Upper lobe of right lung (tissue), 1 donor: Measurements from ENCODE around the gene NDUFB6. TPM values are rescaled to one million over a fixed set of nuclear protein-coding genes. Genes with fewer than 3 reads are reported as not detected.

Experiments
- ATAC-seq: fragments of 200-7000 bp; cut with Tn5 transposase; one replicate; pipeline ENCODE4 v1.9.1; 2020; ENCODE audit warnings: mild to moderate bottlenecking, moderate library complexity
- DNase-seq: peaks from one replicate; pipeline ENCODE4 v3.0.0-alpha.2; 2020
- H3K27ac ChIP-seq: fragments of 200-600 bp; one replicate; pipeline ENCODE4 v1.8.0; 2022
- H3K27me3 ChIP-seq: fragments of 200-600 bp; one replicate; pipeline ENCODE4 v1.8.0; 2022; ENCODE audit warnings: mild to moderate bottlenecking
- H3K36me3 ChIP-seq: fragments of 200-600 bp; one replicate; pipeline ENCODE4 v1.8.0; 2022
- H3K4me1 ChIP-seq: fragments of 200-600 bp; one replicate; pipeline ENCODE4 v1.8.0; 2022
- H3K4me3 ChIP-seq: fragments of 200-600 bp; one replicate; pipeline ENCODE4 v1.8.0; 2022; ENCODE audit warnings: mild to moderate bottlenecking
- H3K9me3 ChIP-seq: fragments of 200-600 bp; one replicate; pipeline ENCODE4 v1.8.0; 2022
- intact Hi-C: fragments of 100-400 bp; cut with DNase I; formaldehyde crosslinking; loops from one replicate; pipeline ENCODE4 v1.11.0; 2022
- total RNA-seq: library from RNA; stranded (reverse); fragmentation: NEBNext Ultra II Directional; extraction: Animal tissue kit (Norgen Biotek cat#: 25700); gene quantifications from one replicate; pipeline ENCODE4 v1.2.1, GENCODE V29; 2021
- TF ChIP-seq, protein P1 (sequence below): fragments of 200-600 bp; IDR thresholded peaks from one replicate; pipeline ENCODE4 v1.8.0; 2022; ENCODE audit warnings: antibody characterized with exemption
- donor health status: DM: no; HTN: yes; CAD: no; lungs with severe emphysema.

The NDUFB6 gene
- total RNA-seq, 1 donor from 2014 or later, result 38.2 TPM

DNA sequence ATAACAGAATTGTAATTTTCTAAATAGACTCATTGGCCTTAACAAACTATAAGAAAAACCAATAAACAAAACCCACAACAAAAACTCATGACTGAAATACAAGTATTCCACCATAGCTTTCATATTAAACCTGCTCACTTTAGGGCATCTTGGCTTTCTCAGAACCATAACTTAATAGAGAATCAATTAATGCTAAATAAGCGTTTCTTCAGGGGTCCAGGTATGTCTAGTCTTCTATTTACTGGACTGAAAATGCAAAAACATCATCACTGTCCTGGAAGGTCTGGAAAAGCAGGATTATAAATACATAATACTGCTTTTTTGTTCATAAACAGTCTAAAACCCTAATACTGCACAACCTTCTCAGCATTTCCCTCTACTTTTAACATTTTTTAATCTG lies 27.1 kb downstream of the NDUFB6 start:
- Histone ChIP-seq H3K9me3 (no peaks in the 10 kb centered on the region), H3K36me3 (peaks cover 37% of the 10 kb centered on the region), H3K27ac (no peak overlapping the region), H3K27me3 (no peaks in the 10 kb centered on the region), H3K4me3 (no peak overlapping the region), H3K4me1 (peaks cover 15% of the 10 kb centered on the region)
- intact Hi-C loops, result no loop called here
- ATAC-seq, result no peak
- DNase-seq, result no peak
- TF ChIP-seq, protein P1, sequence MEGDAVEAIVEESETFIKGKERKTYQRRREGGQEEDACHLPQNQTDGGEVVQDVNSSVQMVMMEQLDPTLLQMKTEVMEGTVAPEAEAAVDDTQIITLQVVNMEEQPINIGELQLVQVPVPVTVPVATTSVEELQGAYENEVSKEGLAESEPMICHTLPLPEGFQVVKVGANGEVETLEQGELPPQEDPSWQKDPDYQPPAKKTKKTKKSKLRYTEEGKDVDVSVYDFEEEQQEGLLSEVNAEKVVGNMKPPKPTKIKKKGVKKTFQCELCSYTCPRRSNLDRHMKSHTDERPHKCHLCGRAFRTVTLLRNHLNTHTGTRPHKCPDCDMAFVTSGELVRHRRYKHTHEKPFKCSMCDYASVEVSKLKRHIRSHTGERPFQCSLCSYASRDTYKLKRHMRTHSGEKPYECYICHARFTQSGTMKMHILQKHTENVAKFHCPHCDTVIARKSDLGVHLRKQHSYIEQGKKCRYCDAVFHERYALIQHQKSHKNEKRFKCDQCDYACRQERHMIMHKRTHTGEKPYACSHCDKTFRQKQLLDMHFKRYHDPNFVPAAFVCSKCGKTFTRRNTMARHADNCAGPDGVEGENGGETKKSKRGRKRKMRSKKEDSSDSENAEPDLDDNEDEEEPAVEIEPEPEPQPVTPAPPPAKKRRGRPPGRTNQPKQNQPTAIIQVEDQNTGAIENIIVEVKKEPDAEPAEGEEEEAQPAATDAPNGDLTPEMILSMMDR, result no peak

DNA sequence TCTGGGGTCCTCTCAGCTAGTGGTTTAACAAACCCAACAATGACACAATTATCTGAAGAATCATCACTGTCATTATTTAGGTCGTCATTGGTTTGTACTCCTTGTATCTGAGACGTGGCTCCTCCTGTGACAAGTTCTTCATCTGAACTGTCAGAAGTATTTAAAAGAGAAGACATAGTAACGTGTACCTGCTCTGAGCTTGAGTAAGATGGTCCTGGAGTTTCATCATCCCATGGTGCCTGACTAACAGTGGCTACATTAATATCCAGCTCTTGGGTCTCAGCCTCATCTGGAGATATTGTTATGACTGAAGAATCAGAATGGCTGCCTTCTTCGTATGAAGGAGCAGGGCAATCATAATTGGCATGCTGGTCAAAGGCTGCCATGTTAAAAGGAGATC lies 29.9 kb downstream of the NDUFB6 start:
- Histone ChIP-seq H3K27me3 (no peaks in the 10 kb centered on the region), H3K27ac (no peak overlapping the region), H3K4me1 (no peaks in the 10 kb centered on the region), H3K4me3 (no peak overlapping the region), H3K9me3 (no peaks in the 10 kb centered on the region), H3K36me3 (peaks cover 37% of the 10 kb centered on the region)
- ATAC-seq, result no peak
- intact Hi-C loops, result no loop called here
- TF ChIP-seq, protein P1, result no peak
- no peak for DNase-seq

DNA sequence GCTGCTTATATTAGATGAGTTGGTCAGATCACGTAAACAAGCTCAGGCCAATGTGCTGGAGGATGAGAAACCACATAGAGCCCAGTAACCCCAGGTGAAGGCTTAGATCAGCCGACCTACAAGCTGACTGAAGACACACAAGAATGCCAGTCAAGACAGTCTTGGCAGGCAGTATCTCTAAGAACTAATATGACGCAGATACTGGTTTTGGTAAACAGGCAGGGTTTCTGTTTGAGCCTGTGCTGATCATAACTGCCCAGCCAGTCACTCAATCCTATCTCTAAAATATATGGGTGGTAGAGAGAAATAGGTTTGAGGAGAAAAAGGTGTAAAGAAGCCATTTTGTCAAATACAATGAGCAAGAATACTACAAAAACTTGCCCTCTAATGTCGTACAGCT lies 39.1 kb downstream of the NDUFB6 start:
- Histone ChIP-seq H3K4me3 (no peak overlapping the region), H3K27ac (no peak overlapping the region), H3K36me3 (peaks cover 6% of the 10 kb centered on the region), H3K27me3 (no peaks in the 10 kb centered on the region), H3K4me1 (no peaks in the 10 kb centered on the region), H3K9me3 (no peaks in the 10 kb centered on the region)
- intact Hi-C loops, result no loop called here
- DNase-seq (no peak), ATAC-seq (no peak)
- TF ChIP-seq, protein P1, result no peak

DNA sequence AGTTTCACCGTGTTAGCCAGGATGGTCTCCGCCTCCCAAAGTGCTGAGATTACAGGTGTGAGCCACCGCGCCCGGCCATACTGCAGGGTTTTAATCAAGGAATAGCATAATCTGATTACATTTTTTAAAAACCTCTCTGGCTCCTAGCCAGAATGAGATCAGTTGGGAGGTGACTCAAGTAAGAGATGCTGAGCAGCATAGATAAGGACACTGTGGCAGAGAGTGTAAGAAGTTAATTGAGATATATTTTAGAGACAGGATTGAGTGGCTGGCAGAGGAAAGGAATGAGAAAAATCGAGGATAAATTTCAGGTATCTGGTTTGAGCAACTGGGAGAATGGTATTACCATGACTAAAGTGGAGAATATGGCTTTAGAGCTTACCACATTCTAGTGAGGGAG lies 39.6 kb downstream of the NDUFB6 start:
- Histone ChIP-seq H3K9me3 (no peaks in the 10 kb centered on the region), H3K36me3 (peaks cover 6% of the 10 kb centered on the region), H3K27ac (no peak overlapping the region), H3K4me1 (no peaks in the 10 kb centered on the region), H3K27me3 (no peaks in the 10 kb centered on the region), H3K4me3 (no peak overlapping the region)
- TF ChIP-seq, protein P1, result no peak
- no peak for ATAC-seq
- intact Hi-C loops, result no loop called here
- no peak for DNase-seq

DNA sequence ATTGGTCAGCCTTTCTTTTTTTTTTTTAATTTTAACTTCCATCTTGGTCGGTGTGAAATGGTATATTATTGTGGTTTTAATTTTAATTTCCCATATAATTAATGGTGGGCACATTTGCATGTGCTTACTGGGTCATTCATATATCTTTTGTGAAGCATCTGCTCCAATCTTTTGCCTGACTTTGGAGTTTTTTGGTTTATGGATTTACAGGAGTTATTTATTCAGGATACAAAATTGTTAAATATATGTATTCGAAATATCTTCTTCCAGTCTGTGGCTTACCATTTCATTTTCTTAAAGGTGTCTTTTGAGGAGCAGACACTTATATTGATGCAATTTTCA lies 46.3 kb downstream of the NDUFB6 start:
- H3K4me3 ChIP-seq, result peak overlapping the region; percentile 90
- no peaks in the 10 kb centered on the region for H3K36me3 ChIP-seq
- H3K27ac ChIP-seq, result peak overlapping the region; percentile 88
- intact Hi-C loops, result no loop called here
- TF ChIP-seq, protein P1, result no peak
- no peaks in the 10 kb centered on the region for H3K27me3 ChIP-seq
- H3K4me1 ChIP-seq, result peaks cover 30% of the 10 kb centered on the region
- no peaks in the 10 kb centered on the region for H3K9me3 ChIP-seq
- DNase-seq (no peak), ATAC-seq (no peak)

DNA sequence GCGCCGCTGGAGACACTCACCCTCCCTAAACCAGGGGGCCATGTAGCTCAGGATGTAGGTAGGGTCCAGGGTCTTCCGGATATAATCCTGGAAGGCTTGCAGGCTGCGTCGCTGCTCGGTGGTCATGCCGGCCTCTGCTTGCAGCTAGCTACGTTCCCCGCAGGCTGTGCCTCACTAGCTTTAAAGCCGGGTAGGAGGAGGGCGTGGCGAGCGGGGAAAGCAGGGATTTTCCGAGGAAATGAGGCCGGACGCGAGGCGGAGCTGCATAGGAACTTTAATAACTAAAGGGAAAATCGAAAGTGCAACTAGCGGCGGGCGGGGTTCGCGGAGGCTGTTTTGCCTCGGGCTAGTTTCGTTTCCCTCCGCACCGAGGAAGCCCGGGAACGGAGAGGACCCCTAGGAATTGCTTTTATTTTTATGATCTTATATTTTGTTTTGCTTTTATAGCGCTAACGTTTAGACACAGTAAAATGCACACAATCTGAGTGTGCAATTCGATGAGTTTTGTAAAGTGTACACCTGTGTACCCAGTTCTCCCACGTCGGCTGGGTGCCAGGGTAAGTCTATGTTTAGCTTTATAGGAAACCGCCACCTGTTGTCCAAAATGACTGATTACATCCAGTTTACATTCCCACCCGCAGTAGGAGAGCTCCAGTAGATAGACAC lies 46.8 kb downstream of the NDUFB6 start, which contains the start of gene RIGI:
Gene RIGI (minus strand): TSS at position 156 of the 666 bp plus-strand sequence. CDS start 30 bp downstream, at position 126.
- DNase-seq (peak; percentile 96), ATAC-seq (peak; percentile 96)
- Histone ChIP-seq H3K27me3 (no peaks in the 10 kb centered on the region), H3K27ac (peak within 1 kb of the TSS; percentile 88), H3K9me3 (no peaks in the 10 kb centered on the region), H3K36me3 (no peaks in the 10 kb centered on the region), H3K4me1 (peaks cover 30% of the 10 kb centered on the region), H3K4me3 (peak within 1 kb of the TSS; percentile 90)
- intact Hi-C loops, result no loop called here
- TF ChIP-seq, protein P1, result peak; percentile 50
